K562 (cell line): ENCODE data around the gene TNFAIP8L1. TPM values are rescaled to one million over a fixed set of nuclear protein-coding genes. Genes with fewer than 3 reads are reported as not detected.
A peak's percentile ranks its signal among the peaks of the same experiment; 100 is the strongest.

Experiments used
- ARID2 ChIP-seq: fragments of 450-650 bp; IDR thresholded peaks from 2 replicates; pipeline ENCODE4 v1.6.1; 2017; ENCODE audit warnings: antibody characterized with exemption, mild to moderate bottlenecking
- ATF7 ChIP-seq: fragments of 450-650 bp; IDR thresholded peaks from 2 replicates; pipeline ENCODE4 v1.7.1; 2014; ENCODE audit warnings: mild to moderate bottlenecking, moderate library complexity
- BMI1 ChIP-seq: fragments of 150-350 bp; IDR thresholded peaks from 2 replicates; pipeline ENCODE4 v1.6.1; 2014; ENCODE audit warnings: low read length
- CREBBP ChIP-seq: IDR thresholded peaks from one replicate; pipeline ENCODE4 v1.6.1; 2012; ENCODE audit warnings: low read depth, mild to moderate bottlenecking, control low read depth, inconsistent platforms, low read length
- EGR1 ChIP-seq: fragments of 450-650 bp; conservative IDR thresholded peaks from 2 replicates; pipeline ENCODE4 v1.6.1; 2017; ENCODE audit warnings: mild to moderate bottlenecking
- KDM1A ChIP-seq, 2 experiments: fragments of 450-650 bp; IDR thresholded peaks; 2 replicates each; pipeline ENCODE4 v1.6.1; 2016; ENCODE audit warnings: mild to moderate bottlenecking in 2 of 2
- MECOM ChIP-seq: fragments of 250-450 bp; sonication (Bioruptor Pico); IDR thresholded peaks from 2 replicates; pipeline ENCODE4 v1.8.0; 2022; ENCODE audit warnings: inconsistent platforms
- NCOA4 ChIP-seq: fragments of 450-650 bp; IDR thresholded peaks from 2 replicates; pipeline ENCODE4 v1.6.1; 2018; ENCODE audit warnings: mild to moderate bottlenecking; ENCODE audit not compliant: partially characterized antibody
- NUFIP1 ChIP-seq: fragments of 450-650 bp; IDR thresholded peaks from 2 replicates; pipeline ENCODE4 v1.6.1; 2018; ENCODE audit not compliant: partially characterized antibody
- PYGO2 ChIP-seq: fragments of 450-650 bp; IDR thresholded peaks from 2 replicates; pipeline ENCODE4 v1.6.1; 2016; ENCODE audit warnings: mild to moderate bottlenecking, missing genetic modification characterization, moderate library complexity, missing compliant biosample characterization
- RCOR1 ChIP-seq, 2 experiments: IDR thresholded peaks; 2 replicates each; pipeline ENCODE4 v1.6.1; 2012; ENCODE audit warnings: low read depth in 2 of 2, low read length in 2 of 2, borderline replicate concordance in 1 of 2, improper control_type of control experiment in 1 of 2
- ZNF212 ChIP-seq: fragments of 450-650 bp; formaldehyde crosslinking; IDR thresholded peaks from 2 replicates; pipeline ENCODE4 v1.4.0; 2020; ENCODE audit warnings: mild to moderate bottlenecking
- ZNF347 ChIP-seq: fragments of 450-650 bp; formaldehyde crosslinking; IDR thresholded peaks from 2 replicates; pipeline ENCODE4 v1.4.0; 2020; ENCODE audit warnings: low read depth, mild to moderate bottlenecking, moderate library complexity
- ZNF384 ChIP-seq: IDR thresholded peaks from 2 replicates; pipeline ENCODE4 v1.6.1; 2012; ENCODE audit warnings: low read depth, low read length, improper control_type of control experiment
- polyA plus RNA-seq, 8 experiments: library from polyadenylated mRNA; depleted of rRNA in 4 of 8; stranded (reverse) in 5 of 8; unstranded in 3 of 8; fragments of >200 nt; fragmentation: Nextera tagmentation in 2 of 8; fragmentation: Illumina TruSeq in 1 of 8; extraction: Ambion mirVana in 2 of 8; extraction: Trizol in 1 of 8; gene quantifications; 2 replicates each; pipeline versions ENCODE4 v1.2.1 to v1.2.3, GENCODE V29; 2011 to 2014; ENCODE audit warnings: inconsistent platforms in 1 of 8, missing spikeins in 1 of 8
- total RNA-seq, 7 experiments: library from RNA; depleted of rRNA in 6 of 7; stranded (reverse); fragments of >200 nt in 6 of 7; fragmentation: Illumina TruSeq in 2 of 7; extraction: Trizol in 2 of 7; gene quantifications; 2 replicates each; pipeline versions ENCODE4 v1.2.1 to v1.2.3, GENCODE V29; 2011 to 2021; ENCODE audit warnings: low replicate concordance in 1 of 7
- TF ChIP-seq, protein P1 (sequence below), 2 experiments: IDR thresholded peaks; 2 replicates each; pipeline ENCODE4 v1.6.1; 2012; ENCODE audit warnings: improper control_type of control experiment in 2 of 2, low read depth in 2 of 2, low read length in 2 of 2, borderline replicate concordance in 1 of 2
- TF ChIP-seq, protein P2 (sequence below), 2 experiments: fragments of 450-650 bp; conservative IDR thresholded peaks; 2 replicates each; pipeline ENCODE4 v1.6.1; 2017; ENCODE audit warnings: mild to moderate bottlenecking in 2 of 2, moderate library complexity in 2 of 2
- TF ChIP-seq, protein P3 (sequence below): fragments of 250-450 bp; sonication (Bioruptor Pico); IDR thresholded peaks from 2 replicates; pipeline ENCODE4 v1.5.0; 2021; ENCODE audit warnings: mild to moderate bottlenecking, borderline replicate concordance
- TF ChIP-seq, protein P4 (sequence below): fragments of 250-450 bp; sonication (Bioruptor Pico); IDR thresholded peaks from 2 replicates; pipeline ENCODE4 v1.8.0; 2021; ENCODE audit warnings: mild to moderate bottlenecking, moderate library complexity
- TF ChIP-seq, protein P5 (sequence below): sonication (generic); formaldehyde crosslinking; IDR thresholded peaks from 2 replicates; pipeline ENCODE4 v1.8.1; 2023; ENCODE audit warnings: mild to moderate bottlenecking, missing genetic modification reagents

TNFAIP8L1 gene
- total and polyA plus RNA-seq, 9 of the 15 experiments (the other 6 are each of a cell fraction or from before 2014, with no cell fraction given), result 0.69 to 9.3 (median 4.9) TPM

DNA sequence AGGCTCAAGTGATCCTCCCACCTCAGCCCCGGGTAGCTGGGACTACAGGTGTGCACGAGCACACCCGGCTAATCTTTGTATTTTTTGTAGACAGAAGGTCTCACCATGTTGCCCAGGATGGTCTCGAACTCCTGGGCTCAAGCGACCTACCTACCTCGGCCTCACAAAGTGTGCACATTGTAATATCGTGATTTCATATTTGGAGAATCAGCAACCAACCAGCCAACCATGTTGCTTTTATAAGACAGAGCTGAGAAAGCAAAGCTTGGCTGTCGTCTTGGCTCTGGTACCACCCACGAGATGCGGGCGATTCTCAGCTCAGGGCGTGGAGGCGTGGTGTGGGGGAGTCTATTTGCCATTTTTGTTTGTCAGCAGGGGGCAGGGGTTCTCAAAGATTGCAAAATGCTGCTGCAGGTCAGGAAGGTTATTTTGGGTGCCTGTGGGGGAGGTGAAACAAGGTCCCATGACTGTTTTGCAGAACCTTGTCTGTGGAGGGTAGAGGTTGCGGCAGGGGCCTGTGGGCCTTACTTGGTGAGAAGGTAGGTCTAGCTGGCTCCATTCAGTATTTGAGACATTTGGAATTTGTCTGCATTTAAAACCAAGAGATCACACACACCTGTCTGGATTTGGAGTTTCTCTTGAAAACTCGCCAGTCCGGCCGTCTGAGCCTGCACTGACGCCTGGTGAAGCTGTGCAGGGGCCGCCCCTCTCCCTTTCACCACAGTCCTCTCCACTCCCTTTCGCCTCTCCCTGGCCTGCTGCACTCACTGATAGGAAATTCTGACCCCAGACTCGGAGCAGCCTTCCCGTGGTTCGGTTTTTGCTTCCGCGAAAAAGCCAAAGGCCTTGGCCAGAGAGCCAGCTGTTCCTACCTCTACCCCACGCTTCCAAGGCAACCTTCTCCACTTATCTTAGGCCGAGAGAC is 15.4 kb downstream of the TNFAIP8L1 start (continued):
- TF ChIP-seq, protein P1, sequence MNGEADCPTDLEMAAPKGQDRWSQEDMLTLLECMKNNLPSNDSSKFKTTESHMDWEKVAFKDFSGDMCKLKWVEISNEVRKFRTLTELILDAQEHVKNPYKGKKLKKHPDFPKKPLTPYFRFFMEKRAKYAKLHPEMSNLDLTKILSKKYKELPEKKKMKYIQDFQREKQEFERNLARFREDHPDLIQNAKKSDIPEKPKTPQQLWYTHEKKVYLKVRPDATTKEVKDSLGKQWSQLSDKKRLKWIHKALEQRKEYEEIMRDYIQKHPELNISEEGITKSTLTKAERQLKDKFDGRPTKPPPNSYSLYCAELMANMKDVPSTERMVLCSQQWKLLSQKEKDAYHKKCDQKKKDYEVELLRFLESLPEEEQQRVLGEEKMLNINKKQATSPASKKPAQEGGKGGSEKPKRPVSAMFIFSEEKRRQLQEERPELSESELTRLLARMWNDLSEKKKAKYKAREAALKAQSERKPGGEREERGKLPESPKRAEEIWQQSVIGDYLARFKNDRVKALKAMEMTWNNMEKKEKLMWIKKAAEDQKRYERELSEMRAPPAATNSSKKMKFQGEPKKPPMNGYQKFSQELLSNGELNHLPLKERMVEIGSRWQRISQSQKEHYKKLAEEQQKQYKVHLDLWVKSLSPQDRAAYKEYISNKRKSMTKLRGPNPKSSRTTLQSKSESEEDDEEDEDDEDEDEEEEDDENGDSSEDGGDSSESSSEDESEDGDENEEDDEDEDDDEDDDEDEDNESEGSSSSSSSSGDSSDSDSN (IDR thresholded peaks at IDR 0.05; ENCODE audit: borderline replicate concordance in 1 of 2, low read depth in 2 of 2, low read length in 2 of 2), result no peak
- TF ChIP-seq, protein P2, sequence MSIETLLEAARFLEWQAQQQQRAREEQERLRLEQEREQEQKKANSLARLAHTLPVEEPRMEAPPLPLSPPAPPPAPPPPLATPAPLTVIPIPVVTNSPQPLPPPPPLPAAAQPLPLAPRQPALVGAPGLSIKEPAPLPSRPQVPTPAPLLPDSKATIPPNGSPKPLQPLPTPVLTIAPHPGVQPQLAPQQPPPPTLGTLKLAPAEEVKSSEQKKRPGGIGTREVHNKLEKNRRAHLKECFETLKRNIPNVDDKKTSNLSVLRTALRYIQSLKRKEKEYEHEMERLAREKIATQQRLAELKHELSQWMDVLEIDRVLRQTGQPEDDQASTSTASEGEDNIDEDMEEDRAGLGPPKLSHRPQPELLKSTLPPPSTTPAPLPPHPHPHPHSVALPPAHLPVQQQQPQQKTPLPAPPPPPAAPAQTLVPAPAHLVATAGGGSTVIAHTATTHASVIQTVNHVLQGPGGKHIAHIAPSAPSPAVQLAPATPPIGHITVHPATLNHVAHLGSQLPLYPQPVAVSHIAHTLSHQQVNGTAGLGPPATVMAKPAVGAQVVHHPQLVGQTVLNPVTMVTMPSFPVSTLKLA (conservative IDR thresholded peaks at IDR 0.05), result 0 out of 4 replicates have a peak, but pooled peaks of 1 of the 2 experiments have one; percentile 43
- TF ChIP-seq ZNF347 (CRISPR knock-in tag) (no peak), ATF7 (no peak), KDM1A (IDR thresholded peaks at IDR 0.05) (peak; percentile 67 to 75), PYGO2 (no peak), ZNF384 (no peak), EGR1 (peak; percentile 91), NUFIP1 (no peak), BMI1 (no peak), RCOR1 (IDR thresholded peaks at IDR 0.05; ENCODE audit: borderline replicate concordance in 1 of 2, low read depth in 2 of 2, low read length in 2 of 2) (peak in 1 of 2 experiments; percentile 59; a peak in 2 of 4 replicates), ZNF212 (CRISPR knock-in tag) (no peak), ARID2 (no peak), NCOA4 (no peak), MECOM (CRISPR knock-in tag) (no peak), CREBBP (no peak)
- TF ChIP-seq, protein P3, sequence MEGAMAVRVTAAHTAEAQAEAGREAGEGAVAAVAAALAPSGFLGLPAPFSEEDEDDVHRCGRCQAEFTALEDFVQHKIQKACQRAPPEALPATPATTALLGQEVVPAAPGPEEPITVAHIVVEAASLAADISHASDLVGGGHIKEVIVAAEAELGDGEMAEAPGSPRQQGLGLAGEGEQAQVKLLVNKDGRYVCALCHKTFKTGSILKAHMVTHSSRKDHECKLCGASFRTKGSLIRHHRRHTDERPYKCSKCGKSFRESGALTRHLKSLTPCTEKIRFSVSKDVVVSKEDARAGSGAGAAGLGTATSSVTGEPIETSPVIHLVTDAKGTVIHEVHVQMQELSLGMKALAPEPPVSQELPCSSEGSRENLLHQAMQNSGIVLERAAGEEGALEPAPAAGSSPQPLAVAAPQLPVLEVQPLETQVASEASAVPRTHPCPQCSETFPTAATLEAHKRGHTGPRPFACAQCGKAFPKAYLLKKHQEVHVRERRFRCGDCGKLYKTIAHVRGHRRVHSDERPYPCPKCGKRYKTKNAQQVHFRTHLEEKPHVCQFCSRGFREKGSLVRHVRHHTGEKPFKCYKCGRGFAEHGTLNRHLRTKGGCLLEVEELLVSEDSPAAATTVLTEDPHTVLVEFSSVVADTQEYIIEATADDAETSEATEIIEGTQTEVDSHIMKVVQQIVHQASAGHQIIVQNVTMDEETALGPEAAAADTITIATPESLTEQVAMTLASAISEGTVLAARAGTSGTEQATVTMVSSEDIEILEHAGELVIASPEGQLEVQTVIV (CRISPR knock-in tag), result no peak
- TF ChIP-seq, protein P4, sequence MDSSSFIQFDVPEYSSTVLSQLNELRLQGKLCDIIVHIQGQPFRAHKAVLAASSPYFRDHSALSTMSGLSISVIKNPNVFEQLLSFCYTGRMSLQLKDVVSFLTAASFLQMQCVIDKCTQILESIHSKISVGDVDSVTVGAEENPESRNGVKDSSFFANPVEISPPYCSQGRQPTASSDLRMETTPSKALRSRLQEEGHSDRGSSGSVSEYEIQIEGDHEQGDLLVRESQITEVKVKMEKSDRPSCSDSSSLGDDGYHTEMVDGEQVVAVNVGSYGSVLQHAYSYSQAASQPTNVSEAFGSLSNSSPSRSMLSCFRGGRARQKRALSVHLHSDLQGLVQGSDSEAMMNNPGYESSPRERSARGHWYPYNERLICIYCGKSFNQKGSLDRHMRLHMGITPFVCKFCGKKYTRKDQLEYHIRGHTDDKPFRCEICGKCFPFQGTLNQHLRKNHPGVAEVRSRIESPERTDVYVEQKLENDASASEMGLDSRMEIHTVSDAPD (CRISPR knock-in tag), result no peak
- TF ChIP-seq, protein P5, sequence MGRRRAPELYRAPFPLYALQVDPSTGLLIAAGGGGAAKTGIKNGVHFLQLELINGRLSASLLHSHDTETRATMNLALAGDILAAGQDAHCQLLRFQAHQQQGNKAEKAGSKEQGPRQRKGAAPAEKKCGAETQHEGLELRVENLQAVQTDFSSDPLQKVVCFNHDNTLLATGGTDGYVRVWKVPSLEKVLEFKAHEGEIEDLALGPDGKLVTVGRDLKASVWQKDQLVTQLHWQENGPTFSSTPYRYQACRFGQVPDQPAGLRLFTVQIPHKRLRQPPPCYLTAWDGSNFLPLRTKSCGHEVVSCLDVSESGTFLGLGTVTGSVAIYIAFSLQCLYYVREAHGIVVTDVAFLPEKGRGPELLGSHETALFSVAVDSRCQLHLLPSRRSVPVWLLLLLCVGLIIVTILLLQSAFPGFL (CRISPR knock-in tag), result no peak
